BE2C (cell line): ENCODE data around the gene TFCP2.

Experiments
- DNase-seq: peaks from one replicate; pipeline ENCODE4 v3.0.0-alpha.2; 2020
- H3K27me3 ChIP-seq: fragments of 250-450 bp; sonication (Bioruptor Pico); 2 replicates; pipeline ENCODE4 v1.5.1; 2020; ENCODE audit warnings: mild to moderate bottlenecking
- H3K36me3 ChIP-seq: fragments of 250-450 bp; sonication (Bioruptor Pico); 2 replicates; pipeline ENCODE4 v1.5.1; 2020; ENCODE audit warnings: mild to moderate bottlenecking
- H3K4me1 ChIP-seq: fragments of 250-450 bp; sonication (Bioruptor Pico); 2 replicates; pipeline ENCODE4 v1.5.1; 2020
- H3K4me3 ChIP-seq: 2 replicates; pipeline ENCODE4 v1.5.1; 2011; ENCODE audit warnings: low read depth, low read length
- H3K9me3 ChIP-seq: fragments of 250-450 bp; sonication (Bioruptor Pico); 2 replicates; pipeline ENCODE4 v1.5.1; 2020
- TF ChIP-seq, protein P1 (sequence below): IDR thresholded peaks from 2 replicates; pipeline ENCODE4 v1.5.1; 2012; ENCODE audit warnings: mild to moderate bottlenecking, low read depth, low read length

TFCP2 gene

DNA sequence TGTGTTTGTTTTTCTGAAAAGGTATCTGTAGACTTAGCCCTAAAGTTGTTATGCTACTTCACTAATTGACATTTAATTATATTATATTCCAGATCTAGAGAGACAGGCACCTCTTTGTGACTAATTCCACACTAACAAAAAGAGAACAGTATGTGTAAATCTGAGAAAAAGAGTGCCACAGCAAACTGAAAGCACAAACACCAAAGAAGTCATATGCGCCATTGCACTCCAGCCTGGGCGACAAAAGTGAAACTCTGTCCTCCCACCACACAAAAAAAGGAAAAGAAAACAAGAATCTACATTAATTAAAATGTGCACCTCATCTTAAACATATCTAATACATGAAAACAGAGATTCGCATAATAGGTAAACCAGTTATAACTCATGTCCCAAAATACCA, 85.1 kb downstream of the TFCP2 start:
- no peak for DNase-seq
- Histone ChIP-seq H3K36me3 (peaks cover 3% of the 10 kb centered on the region), H3K4me1 (no peaks in the 10 kb centered on the region), H3K4me3 (no peak overlapping the region), H3K27me3 (no peaks in the 10 kb centered on the region), H3K9me3 (no peaks in the 10 kb centered on the region)
- TF ChIP-seq, protein P1, sequence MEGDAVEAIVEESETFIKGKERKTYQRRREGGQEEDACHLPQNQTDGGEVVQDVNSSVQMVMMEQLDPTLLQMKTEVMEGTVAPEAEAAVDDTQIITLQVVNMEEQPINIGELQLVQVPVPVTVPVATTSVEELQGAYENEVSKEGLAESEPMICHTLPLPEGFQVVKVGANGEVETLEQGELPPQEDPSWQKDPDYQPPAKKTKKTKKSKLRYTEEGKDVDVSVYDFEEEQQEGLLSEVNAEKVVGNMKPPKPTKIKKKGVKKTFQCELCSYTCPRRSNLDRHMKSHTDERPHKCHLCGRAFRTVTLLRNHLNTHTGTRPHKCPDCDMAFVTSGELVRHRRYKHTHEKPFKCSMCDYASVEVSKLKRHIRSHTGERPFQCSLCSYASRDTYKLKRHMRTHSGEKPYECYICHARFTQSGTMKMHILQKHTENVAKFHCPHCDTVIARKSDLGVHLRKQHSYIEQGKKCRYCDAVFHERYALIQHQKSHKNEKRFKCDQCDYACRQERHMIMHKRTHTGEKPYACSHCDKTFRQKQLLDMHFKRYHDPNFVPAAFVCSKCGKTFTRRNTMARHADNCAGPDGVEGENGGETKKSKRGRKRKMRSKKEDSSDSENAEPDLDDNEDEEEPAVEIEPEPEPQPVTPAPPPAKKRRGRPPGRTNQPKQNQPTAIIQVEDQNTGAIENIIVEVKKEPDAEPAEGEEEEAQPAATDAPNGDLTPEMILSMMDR: no peak

DNA sequence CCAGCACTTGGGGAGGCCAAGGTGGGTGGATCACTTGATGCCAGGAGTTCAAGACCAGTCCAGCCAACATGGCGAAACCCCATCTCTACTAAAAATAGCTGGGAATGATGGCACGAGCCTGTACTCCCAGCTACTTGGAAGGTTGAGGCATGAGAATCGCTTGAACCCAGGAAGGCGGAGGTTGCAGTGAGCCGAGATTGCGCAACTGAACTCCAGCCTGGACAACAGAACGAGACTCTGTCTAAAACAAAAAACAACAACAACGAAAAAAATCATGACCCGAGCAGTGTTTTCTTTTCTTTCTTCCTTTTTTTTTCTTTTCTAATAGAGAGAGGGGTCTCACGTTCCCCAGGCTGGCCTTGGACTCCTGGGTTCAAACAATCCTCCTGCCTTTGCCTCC, 86.0 kb downstream of the TFCP2 start:
- H3K27me3 ChIP-seq: no peaks in the 10 kb centered on the region
- no peak for DNase-seq
- no peaks in the 10 kb centered on the region for H3K4me1 ChIP-seq
- H3K4me3 ChIP-seq: no peak overlapping the region
- peaks cover under 1% of the 10 kb centered on the region for H3K36me3 ChIP-seq
- TF ChIP-seq, protein P1: no peak
- H3K9me3 ChIP-seq: no peaks in the 10 kb centered on the region

DNA sequence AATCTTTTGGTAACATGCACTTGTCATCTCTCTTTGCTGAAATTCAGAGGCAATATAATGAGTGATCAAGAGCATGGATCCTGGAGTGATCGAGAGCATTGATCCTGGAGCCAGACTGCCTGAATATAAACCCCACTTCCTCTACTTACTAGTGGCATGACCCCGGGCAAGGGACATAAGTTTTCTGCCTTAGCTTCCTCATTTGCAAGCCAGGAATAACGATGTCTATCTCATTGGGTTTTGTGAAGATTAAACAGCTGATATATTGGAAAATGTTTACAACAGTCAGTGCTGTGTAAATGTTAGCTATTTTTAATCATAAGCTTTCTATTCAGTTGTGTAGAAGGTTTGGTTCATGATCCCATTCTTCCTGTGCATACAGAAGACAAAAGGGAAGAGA, 87.2 kb downstream of the TFCP2 start:
- DNase-seq: no peak
- Histone ChIP-seq H3K27me3 (no peaks in the 10 kb centered on the region), H3K9me3 (no peaks in the 10 kb centered on the region), H3K36me3 (no peaks in the 10 kb centered on the region), H3K4me1 (no peaks in the 10 kb centered on the region), H3K4me3 (no peak overlapping the region)
- TF ChIP-seq, protein P1: no peak

DNA sequence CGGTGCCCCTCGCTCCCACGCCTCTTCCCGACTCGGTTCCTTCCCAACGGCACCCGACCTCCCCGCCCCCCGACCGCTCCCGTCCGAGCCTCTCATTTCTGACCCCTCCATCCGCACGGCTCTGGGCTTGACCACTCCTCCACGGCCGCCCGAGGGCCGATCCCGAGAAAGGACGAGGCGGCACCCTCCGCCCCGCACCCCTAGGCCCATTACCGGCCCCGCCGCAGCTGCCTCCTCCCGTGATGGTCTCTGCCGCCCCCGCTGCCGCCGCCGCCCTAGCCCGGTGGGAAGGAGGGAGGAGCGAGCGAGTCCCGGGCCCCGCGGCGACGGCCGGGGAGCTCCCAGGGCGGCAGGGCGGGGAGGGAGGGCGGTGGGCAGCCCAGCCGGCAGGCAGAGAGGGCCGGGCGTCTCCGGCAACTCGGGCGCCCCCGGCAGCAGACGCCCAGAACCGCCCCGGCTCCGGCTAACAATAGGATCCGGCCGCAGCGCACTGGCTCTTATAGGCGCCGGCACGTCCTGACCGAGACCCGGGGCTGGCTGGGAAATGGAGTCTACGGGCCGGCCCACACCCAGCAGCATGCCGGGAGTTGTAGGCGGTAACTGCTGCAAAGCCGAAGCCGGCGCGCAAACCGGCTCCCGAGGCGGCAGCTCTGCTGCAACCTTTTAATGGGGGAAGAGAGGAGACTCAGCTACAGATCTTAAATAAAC, 89.7 kb downstream of the TFCP2 start, which contains the start of gene CSRNP2:
TSS of gene CSRNP2 (minus strand) at position 471 of the 708 bp plus-strand sequence. CDS start 7,035 bp downstream, outside the sequence.
- Histone ChIP-seq H3K36me3 (no peaks in the 10 kb centered on the region), H3K4me1 (no peaks in the 10 kb centered on the region), H3K27me3 (no peaks in the 10 kb centered on the region), H3K4me3 (peak within 1 kb of the TSS; percentile 84), H3K9me3 (no peaks in the 10 kb centered on the region)
- TF ChIP-seq, protein P1: no peak
- DNase-seq: peak; percentile 98

DNA sequence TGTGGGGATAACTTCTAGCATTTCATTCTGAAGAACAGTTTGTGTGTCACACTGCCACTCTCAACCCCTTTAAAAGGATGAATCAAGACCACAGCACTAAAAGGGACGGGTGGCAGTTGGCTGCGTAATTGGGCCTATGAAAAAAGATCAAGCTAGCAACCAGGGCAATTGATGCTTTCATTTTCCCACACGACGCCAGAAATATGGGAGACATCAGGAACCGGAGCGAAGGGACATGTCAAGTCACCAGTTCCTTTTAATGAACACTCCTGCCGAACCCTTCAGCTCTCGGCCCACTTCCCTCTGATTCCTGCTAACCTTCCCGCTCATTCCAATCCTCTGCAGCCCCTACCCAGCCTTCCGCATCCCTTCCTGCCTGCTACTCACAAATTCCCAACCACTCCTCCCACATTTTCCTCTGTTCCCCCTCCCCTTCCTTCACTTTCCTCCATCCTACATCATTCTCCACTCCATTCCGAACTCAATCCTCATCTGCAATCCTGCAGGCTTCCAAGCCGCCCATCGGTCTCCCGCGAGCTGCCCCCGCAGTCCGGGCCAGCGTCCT, 90.3 kb downstream of the TFCP2 start:
- Histone ChIP-seq H3K9me3 (no peaks in the 10 kb centered on the region), H3K4me1 (0 out of 2 replicates have a peak, but pooled peaks cover 2% of the 10 kb centered on the region), H3K36me3 (no peaks in the 10 kb centered on the region), H3K4me3 (peak overlapping the region; percentile 84), H3K27me3 (no peaks in the 10 kb centered on the region)
- no peak for DNase-seq
- TF ChIP-seq, protein P1: no peak

DNA sequence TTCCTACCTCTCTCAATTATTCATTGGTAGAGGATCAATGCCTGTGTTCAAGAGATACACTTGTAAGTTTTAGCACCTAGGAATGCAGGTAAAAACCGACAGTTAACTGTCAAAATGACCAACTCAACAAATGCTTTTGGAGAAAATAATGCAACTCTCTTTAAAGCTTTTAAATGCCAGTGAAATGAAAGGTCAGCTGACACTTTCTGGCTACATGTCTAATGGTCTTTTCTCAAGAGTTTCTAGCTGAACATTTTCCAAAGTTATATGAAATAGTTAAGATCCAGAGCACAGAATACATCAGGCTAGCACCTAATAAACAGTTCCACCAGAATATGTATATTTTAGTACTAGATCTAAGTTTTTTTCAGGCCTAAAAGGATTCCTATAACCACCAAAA, 91.5 kb downstream of the TFCP2 start:
- TF ChIP-seq, protein P1: no peak
- no peaks in the 10 kb centered on the region for H3K36me3 ChIP-seq
- no peaks in the 10 kb centered on the region for H3K9me3 ChIP-seq
- DNase-seq: no peak
- no peaks in the 10 kb centered on the region for H3K27me3 ChIP-seq
- H3K4me3 ChIP-seq: no peak overlapping the region
- H3K4me1 ChIP-seq: 0 out of 2 replicates have a peak, but pooled peaks cover 2% of the 10 kb centered on the region
